ENCODE data around the gene TLE2.

DNA sequence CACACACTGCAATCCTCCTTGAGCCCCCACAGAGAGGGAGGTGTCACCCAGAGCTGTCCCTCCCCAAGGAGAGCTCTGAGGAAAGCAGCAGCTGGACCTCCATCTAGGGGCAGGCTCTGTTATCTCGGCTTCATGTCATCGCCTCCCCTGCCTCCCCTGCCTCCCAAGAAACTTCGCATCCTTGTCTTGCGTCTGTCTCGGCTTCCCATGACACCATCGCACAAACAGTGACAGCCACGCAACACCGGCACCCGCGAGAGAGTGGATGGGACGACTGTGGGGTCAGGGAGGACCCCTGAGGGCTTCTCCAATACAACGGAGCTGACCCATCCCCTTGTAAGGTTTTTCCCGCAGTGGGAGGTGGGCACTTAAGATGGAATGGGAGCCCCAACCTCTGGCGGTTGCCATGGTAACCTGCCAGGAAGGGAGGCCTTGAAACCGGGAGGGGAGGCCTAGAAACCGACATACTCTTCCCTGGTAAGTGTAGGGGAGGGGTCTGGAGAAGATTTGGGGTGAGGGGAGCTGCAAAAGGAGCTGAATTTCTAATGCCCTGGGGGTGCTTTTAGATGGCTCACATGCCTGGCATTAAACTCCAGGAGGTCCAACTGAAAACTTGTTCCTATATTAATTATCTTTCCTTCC is 16.3 kb downstream of the TLE2 start:
- TF ChIP-seq, protein P1, sequence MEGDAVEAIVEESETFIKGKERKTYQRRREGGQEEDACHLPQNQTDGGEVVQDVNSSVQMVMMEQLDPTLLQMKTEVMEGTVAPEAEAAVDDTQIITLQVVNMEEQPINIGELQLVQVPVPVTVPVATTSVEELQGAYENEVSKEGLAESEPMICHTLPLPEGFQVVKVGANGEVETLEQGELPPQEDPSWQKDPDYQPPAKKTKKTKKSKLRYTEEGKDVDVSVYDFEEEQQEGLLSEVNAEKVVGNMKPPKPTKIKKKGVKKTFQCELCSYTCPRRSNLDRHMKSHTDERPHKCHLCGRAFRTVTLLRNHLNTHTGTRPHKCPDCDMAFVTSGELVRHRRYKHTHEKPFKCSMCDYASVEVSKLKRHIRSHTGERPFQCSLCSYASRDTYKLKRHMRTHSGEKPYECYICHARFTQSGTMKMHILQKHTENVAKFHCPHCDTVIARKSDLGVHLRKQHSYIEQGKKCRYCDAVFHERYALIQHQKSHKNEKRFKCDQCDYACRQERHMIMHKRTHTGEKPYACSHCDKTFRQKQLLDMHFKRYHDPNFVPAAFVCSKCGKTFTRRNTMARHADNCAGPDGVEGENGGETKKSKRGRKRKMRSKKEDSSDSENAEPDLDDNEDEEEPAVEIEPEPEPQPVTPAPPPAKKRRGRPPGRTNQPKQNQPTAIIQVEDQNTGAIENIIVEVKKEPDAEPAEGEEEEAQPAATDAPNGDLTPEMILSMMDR (IDR thresholded peaks at IDR 0.05) = no peak
- no peak for TF ChIP-seq POLR2A (IDR thresholded peaks at IDR 0.05)
